Body of pancreas (tissue), 4 donors: ENCODE results near the gene IFT74.
"Not testable (repeated sequence)": the region's sequence is repeated elsewhere in the genome, so short reads cannot be mapped to it uniquely, and the experiment has no call there.

Experiments used
- POLR2A ChIP-seq, 3 donors: fragments of 450-650 bp; IDR thresholded peaks; one replicate each; pipeline ENCODE4 v1.6.1; 2016; ENCODE audit warnings: antibody characterized with exemption in 3 of 3, mild to moderate bottlenecking in 2 of 3
- TF ChIP-seq, protein P1 (sequence below), 7 experiments: fragments of 450-650 bp in 4 of 7; fragments of 200-600 bp in 3 of 7; sonication (generic) in 3 of 7; IDR thresholded peaks; one replicate each; pipeline ENCODE4 v1.5.1; 2016 to 2019; ENCODE audit warnings: antibody characterized with exemption in 7 of 7

DNA sequence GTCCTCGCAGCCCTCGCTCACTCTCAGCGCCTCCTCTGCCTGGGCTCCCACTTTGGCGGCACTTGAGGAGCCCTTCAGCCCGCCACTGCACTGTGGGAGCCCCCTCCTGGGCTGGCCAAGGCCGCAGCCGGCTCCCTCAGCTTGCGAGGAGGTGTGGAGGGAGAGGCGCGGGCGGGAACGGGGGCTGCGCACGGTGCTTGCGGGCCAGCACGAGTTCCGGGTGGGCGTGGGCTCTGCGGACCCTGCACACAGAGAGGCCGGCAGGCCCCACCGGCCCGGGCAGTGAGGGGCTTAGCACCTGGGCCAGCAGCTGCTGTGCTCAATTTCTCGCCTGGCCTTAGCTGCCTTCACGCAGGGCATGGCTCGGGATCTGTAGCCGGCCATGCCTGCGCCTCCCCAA, 136.3 kb downstream of the IFT74 start:
- not testable (repeated sequence) for TF ChIP-seq POLR2A (IDR thresholded peaks at IDR 0.05)
- TF ChIP-seq, protein P1, sequence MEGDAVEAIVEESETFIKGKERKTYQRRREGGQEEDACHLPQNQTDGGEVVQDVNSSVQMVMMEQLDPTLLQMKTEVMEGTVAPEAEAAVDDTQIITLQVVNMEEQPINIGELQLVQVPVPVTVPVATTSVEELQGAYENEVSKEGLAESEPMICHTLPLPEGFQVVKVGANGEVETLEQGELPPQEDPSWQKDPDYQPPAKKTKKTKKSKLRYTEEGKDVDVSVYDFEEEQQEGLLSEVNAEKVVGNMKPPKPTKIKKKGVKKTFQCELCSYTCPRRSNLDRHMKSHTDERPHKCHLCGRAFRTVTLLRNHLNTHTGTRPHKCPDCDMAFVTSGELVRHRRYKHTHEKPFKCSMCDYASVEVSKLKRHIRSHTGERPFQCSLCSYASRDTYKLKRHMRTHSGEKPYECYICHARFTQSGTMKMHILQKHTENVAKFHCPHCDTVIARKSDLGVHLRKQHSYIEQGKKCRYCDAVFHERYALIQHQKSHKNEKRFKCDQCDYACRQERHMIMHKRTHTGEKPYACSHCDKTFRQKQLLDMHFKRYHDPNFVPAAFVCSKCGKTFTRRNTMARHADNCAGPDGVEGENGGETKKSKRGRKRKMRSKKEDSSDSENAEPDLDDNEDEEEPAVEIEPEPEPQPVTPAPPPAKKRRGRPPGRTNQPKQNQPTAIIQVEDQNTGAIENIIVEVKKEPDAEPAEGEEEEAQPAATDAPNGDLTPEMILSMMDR (IDR thresholded peaks at IDR 0.05), result not testable (repeated sequence)
